GOT3 (cell line): ENCODE measurements around the gene PLD1.

Source experiments
- DNase-seq: peaks from one replicate; lab custom pipeline; 2025; ENCODE audit warnings: mixed read lengths; lab: John Stamatoyannopoulos, UW

Gene PLD1

DNA sequence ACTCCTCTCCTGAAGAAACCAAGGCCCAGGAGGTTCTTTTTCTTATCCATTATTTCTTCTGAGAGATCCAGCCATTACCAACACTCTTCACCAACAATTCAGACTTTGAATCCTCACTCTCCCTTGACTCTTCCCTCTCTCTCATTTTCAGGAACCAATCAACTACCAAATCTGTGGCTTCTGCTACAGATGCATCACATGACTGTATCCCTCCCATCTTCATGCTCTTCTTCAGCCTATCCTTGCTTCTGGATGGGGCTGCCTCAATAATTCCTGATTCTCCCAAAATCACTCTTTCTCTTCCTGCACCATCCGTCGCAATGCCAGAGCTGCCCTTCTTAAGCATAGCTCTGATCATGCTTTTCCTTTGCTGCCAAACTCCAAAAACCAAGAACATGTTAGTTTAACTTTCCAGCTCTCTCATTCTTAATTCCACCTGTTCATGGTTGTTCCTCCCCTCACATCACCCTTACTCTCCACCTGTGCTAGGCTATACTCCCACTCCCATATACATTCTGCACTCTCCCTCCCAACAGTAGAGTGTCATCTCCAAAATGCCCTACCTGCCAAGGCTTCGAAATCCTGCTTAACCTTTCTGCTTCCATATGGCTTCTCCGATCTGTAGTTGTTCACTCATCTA is 13.5 kb downstream of the PLD1 start:
- no peak for DNase-seq

DNA sequence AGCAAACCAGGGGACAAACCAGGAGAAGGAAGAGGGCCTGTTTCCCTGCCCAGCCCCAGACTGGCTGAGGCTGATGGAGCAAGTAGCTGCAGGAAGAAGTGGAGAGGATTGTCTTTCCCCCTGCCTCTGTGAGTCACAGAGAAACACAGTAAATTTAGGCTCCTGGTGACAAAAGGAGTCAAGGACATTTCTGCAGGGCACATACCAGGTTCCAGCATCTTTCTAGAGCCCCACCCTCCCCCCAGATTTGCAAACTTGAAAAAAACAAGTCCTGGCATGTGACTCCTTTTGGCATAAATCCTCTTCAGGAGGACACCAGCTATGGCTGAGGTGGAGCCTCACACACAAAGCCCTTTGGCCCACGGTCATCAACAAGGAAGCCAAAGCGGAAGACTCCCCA is 17.8 kb downstream of the PLD1 start:
- DNase-seq, result no peak

GRCh38 chr3:171791692-171792076 is 18.6 kb downstream of the PLD1 start:
- no peak for DNase-seq

DNA sequence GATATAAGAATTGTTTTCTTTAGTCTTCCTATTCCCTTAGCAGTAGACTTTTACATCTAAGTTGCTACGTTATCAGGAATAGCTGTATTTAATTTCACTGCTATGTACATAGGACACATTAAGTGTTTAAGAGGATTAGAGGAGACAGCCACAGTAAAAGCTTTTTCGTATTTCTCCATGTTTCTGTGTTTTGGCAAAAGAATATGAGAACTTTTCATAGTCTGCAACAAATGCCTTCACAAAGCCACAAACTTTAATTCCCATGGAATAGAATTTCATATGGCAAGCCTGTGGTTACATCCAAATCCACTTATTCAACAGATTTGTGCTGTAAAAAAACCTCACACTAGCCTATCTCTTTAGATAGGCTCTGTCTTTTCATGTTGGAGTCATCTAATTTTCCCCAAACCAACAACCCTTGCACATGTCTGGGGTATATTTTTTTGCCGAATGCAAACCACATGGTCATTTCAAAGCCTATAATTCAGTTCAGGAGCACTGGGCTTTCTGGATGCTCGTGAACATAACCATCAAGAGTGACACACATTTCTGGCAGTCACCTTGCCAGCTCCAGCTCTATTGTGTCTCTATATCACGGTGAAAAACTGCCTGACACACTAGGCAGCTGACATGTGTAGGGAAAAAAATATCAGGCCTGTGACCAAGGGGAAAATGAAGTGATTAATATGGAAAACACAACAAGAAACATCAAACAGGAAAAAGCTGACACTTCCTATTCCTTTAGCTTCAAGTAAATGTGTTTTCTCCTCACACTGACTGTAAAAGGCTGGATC is 19.2 kb downstream of the PLD1 start:
- DNase-seq, result no peak

GRCh38 chr3:171790574-171790897 is 19.7 kb downstream of the PLD1 start:
- DNase-seq, result no peak

GRCh38 chr3:171789759-171790505 is 20.4 kb downstream of the PLD1 start:
- DNase-seq, result no peak

- DNase-seq, result no peak
These were observed 21.5 kb downstream of the PLD1 start for GRCh38 chr3:171788546-171789351.

DNA sequence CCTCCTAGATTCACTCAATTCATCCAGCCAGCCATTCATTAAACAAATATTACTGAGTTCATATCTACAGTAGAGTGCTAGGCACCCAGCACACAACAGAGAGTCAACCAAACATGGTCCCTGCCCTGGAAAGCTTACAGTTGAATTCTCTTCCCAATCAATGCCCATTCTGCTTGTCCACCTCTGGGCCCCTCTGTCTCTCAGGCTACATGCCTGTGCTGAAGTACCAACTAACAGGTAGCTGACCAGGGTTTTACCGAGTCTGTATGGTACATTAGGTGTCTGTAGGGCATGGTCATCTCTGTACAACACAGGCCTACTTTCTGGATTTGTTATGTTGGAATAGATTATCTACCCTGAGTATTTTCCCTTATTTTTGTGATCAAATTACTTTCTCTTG is 23.3 kb downstream of the PLD1 start:
- DNase-seq, result no peak

- DNase-seq, result no peak
These were observed 25.3 kb downstream of the PLD1 start for GRCh38 chr3:171784937-171785336.

GRCh38 chr3:171784387-171784786 is 25.9 kb downstream of the PLD1 start:
- no peak for DNase-seq

GRCh38 chr3:171783626-171784025 is 26.7 kb downstream of the PLD1 start:
- no peak for DNase-seq

DNA sequence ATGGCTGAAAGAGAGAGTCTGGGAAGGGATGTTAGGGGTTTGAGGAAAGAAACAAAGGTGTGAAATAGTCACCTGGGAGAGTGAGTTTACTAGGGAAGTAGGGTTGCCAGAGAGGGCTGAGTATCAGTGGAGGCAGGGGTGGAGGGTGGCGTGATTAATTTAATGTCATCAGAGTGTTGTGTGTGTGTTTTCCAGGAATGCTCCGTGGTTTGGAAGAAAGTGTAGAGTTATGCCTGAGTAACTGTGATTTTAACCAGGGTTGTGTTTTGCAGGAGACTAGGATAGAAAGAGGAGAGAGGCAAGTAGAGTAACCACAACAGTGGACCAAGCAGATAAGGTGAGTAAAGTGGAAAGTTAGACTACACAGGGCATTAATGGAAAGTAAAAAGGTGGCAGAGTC is 27.2 kb downstream of the PLD1 start:
- no peak for DNase-seq

- no peak for DNase-seq
These were observed 27.7 kb downstream of the PLD1 start for GRCh38 chr3:171782617-171783016.

DNA sequence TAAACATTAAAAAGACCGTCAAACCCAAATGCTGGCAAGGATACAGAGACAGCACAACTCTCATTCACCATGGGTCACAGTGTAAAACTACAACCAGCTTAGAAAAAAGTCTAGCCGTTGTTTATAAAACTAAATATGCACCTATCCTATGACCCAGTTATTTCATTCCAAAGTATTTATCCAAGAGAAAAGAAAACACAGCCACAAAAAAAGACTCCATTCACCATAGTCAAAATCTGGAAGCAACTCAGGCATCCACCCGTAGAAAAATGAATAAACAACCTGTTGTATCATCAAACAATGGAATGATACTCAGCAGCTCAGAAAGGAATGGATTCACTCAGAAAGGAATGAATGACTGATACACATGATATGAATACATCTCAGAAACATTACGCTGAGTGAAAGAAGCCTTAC is 28.6 kb downstream of the PLD1 start:
- no peak for DNase-seq

GRCh38 chr3:171778493-171778892 is 31.8 kb downstream of the PLD1 start:
- DNase-seq, result no peak

- DNase-seq, result no peak
These were observed 32.7 kb downstream of the PLD1 start for GRCh38 chr3:171777596-171777995.

DNA sequence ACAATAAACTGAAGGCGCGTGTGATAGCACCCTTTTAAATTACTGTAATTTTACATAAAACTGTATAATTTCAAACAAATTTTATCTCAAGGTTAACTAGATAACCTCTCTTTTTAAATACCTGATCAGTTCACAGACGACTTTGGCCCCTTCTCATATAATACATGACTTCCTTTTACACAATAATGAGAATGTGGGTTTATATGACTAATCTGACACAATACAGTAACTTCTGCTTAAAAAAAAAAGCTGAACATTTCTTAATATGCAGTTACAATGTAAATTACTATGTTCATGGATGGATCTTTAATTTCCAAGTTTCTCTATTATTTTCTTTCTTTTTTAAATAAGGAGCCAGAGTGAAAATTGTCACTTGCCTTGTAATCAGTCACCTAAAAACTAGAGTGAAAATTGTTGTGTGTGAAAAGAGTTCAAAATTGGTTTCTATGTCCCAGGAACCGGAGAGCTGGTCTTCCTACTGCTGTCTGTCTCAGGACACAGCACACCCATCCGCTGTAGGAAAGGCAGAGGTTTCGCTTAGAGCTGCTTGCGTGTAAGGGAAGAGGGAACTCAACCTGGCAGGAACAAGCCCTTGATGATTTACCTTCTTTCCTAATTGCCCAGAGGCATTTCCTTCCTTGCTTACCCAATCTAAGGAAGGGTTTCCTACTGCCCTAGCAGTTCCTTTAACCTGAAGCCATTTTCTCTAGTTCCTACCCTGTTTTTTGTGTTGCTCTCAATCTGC is 33.3 kb downstream of the PLD1 start:
- DNase-seq, result no peak

GRCh38 chr3:171776411-171776810 is 33.9 kb downstream of the PLD1 start:
- DNase-seq, result no peak

- DNase-seq, result no peak
These were observed 34.3 kb downstream of the PLD1 start for GRCh38 chr3:171775943-171776342.

DNA sequence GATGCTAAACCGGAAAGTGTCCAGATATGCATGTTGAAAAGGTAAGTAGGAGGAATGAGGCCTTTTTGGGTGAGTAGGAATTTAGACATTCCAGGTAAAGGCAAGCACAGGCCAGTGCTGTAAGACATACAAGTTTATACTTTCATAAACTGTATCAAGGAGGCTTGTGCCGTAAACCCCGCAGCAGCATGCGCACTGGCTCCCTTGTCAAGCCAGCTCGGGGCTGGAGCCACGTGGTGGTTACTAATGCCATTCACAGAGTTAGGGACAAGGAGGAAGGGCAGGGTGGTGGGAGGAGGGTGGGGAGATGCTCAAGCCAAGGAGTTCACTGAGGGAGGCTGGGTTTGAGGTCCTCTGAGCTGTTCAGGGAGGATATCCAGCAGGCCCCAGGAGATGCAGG is 35.8 kb downstream of the PLD1 start:
- DNase-seq, result no peak

DNA sequence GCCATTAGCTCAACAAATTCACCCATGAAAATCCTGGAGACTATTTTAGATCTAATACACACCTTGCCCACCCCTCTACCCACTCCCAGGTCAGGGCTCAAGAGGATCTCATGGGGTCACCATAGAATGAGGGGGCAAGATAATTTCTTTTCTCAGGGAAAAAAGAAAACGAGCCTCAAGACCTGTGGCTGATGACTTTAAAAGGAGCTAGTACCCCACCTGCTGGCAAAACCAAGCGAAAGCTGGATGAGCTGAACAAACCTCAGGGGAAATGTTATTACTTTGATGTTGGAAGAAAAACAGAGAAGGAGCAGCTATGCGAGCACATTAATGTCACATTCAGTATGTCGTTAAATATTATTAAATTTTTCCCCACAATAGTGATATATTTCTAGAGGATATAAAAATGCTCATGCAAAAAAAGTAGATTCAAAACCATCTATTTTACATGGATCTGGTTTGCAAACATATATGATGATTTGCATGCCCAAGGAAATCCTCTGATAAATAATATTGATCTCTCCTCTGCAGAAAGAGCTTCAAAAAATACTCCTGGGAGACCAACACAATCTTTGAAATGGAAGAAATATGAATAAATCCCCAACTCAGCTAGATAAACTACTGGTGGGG is 37.7 kb downstream of the PLD1 start:
- no peak for DNase-seq
